Ectodermal cell (in vitro differentiated cells): ENCODE measurements around the gene OTOG.
"Not testable (repeated sequence)": the region's sequence is repeated elsewhere in the genome, so short reads cannot be mapped to it uniquely, and the experiment has no call there.

Experiments
- H3K27ac ChIP-seq: 2 replicates; pipeline ENCODE4 v1.7.0; 2013; ENCODE audit warnings: mild to moderate bottlenecking, low read depth, low read length; ENCODE audit not compliant: insufficient read depth, poor library complexity, severe bottlenecking
- H3K27me3 ChIP-seq: 2 replicates; pipeline ENCODE4 v1.7.0; 2013; ENCODE audit warnings: mild to moderate bottlenecking, low read length; ENCODE audit not compliant: insufficient read depth, control insufficient read depth, poor library complexity, severe bottlenecking
- H3K36me3 ChIP-seq: one replicate; pipeline ENCODE4 v1.7.0; 2013; ENCODE audit warnings: low read length; ENCODE audit not compliant: control insufficient read depth, insufficient read depth
- H3K4me1 ChIP-seq: one replicate; pipeline ENCODE4 v1.7.0; 2013; ENCODE audit warnings: low read length; ENCODE audit not compliant: control insufficient read depth, insufficient read depth
- H3K4me3 ChIP-seq: 2 replicates; pipeline ENCODE4 v1.7.0; 2013; ENCODE audit warnings: low read depth, low read length, control low read depth; ENCODE audit not compliant: insufficient read depth
- H3K9me3 ChIP-seq: 2 replicates; pipeline ENCODE4 v1.7.0; 2013; ENCODE audit warnings: mild to moderate bottlenecking, low read length, moderate library complexity; ENCODE audit not compliant: control insufficient read depth
- WGBS, 2 experiments: methylation state at CpG; one replicate each; pipeline ENCODE4 v1.1.7; 2013; ENCODE audit warnings: missing lambda C conversion rate in 2 of 2; 5-methylcytosine and 5-hydroxymethylcytosine counted together

The OTOG gene

DNA sequence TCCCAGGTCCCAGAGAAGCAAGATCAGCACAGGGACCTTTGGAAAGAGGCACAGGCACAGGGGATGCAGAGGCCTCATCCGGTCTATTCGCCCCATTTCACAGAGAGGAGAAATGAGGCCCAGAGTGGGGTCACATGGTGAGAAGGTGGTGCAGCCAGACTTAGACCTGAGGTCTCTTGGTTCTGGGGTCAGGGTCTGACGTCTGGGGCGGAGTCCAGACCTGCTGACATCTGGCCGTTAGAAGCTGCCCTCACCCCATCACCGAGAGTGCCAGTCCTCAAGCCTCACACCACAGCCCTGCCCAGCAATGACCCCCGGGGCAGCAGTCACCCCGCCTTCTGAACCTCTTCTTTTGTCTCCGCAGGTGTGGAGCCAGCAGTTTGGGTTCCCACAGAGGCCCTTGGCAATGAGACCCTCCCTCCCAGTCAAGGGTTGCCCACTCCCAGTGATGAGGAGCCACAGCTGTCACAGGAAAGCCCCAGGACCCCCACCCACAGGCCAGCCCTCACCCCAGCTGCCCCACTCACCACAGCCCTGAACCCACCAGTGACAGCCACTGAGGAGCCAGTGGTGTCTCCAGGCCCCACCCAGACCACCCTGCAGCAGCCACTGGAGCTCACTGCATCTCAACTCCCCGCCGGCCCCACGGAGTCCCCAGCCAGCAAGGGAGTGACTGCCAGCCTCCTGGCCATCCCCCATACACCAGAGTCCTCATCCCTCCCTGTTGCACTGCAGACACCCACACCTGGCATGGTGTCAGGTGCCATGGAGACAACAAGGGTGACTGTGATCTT lies 62.4 kb downstream of the OTOG start:
- no peak overlapping the region for H3K4me3 ChIP-seq
- no peak overlapping the region for H3K27ac ChIP-seq
- no peaks in the 10 kb centered on the region for H3K4me1 ChIP-seq
- H3K9me3 ChIP-seq, result no peaks in the 10 kb centered on the region
- 88 to 90% methylated on average over 12 of the region's 12 CpGs for WGBS, 2 experiments
- H3K36me3 ChIP-seq, result no peaks in the 10 kb centered on the region
- no peaks in the 10 kb centered on the region for H3K27me3 ChIP-seq

- no peaks in the 10 kb centered on the region for H3K9me3 ChIP-seq
- no peaks in the 10 kb centered on the region for H3K27me3 ChIP-seq
- H3K4me1 ChIP-seq, result no peaks in the 10 kb centered on the region
- no peak overlapping the region for H3K27ac ChIP-seq
- no peaks in the 10 kb centered on the region for H3K36me3 ChIP-seq
- no peak overlapping the region for H3K4me3 ChIP-seq
- 90 to 92% methylated on average over 17 of the region's 17 CpGs for WGBS, 2 experiments
Measured at GRCh38 chr11:17610085-17610894, 63.2 kb downstream of the OTOG start.

- Histone ChIP-seq H3K27me3 (no peaks in the 10 kb centered on the region), H3K36me3 (no peaks in the 10 kb centered on the region), H3K27ac (no peak overlapping the region), H3K4me3 (no peak overlapping the region), H3K4me1 (no peaks in the 10 kb centered on the region), H3K9me3 (no peaks in the 10 kb centered on the region)
- 90 to 91% methylated on average over 12 of the region's 12 CpGs for WGBS, 2 experiments
Measured at GRCh38 chr11:17611049-17611448, 64.0 kb downstream of the OTOG start.

- H3K27ac ChIP-seq, result no peak overlapping the region
- 92 to 95% methylated on average over 13 of the region's 13 CpGs for WGBS, 2 experiments
- H3K4me1 ChIP-seq, result no peaks in the 10 kb centered on the region
- no peak overlapping the region for H3K4me3 ChIP-seq
- H3K27me3 ChIP-seq, result no peaks in the 10 kb centered on the region
- H3K9me3 ChIP-seq, result no peaks in the 10 kb centered on the region
- no peaks in the 10 kb centered on the region for H3K36me3 ChIP-seq
Measured at GRCh38 chr11:17611503-17612220, 64.6 kb downstream of the OTOG start.

- H3K27ac ChIP-seq, result no peak overlapping the region
- 90 to 91% methylated on average over 18 of the region's 18 CpGs for WGBS, 2 experiments
- H3K4me1 ChIP-seq, result no peaks in the 10 kb centered on the region
- no peaks in the 10 kb centered on the region for H3K9me3 ChIP-seq
- no peaks in the 10 kb centered on the region for H3K36me3 ChIP-seq
- no peaks in the 10 kb centered on the region for H3K27me3 ChIP-seq
- no peak overlapping the region for H3K4me3 ChIP-seq
Measured at GRCh38 chr11:17612221-17613188, 65.4 kb downstream of the OTOG start.

GRCh38 chr11:17613428-17613962 lies 66.4 kb downstream of the OTOG start:
- no peaks in the 10 kb centered on the region for H3K9me3 ChIP-seq
- no peaks in the 10 kb centered on the region for H3K36me3 ChIP-seq
- no peak overlapping the region for H3K4me3 ChIP-seq
- H3K4me1 ChIP-seq, result no peaks in the 10 kb centered on the region
- H3K27ac ChIP-seq, result no peak overlapping the region
- WGBS, 2 experiments, result 91 to 95% methylated on average over 4 to 5 of the region's 5 CpGs
- H3K27me3 ChIP-seq, result no peaks in the 10 kb centered on the region

- no peaks in the 10 kb centered on the region for H3K27me3 ChIP-seq
- no peaks in the 10 kb centered on the region for H3K9me3 ChIP-seq
Measured at GRCh38 chr11:17613983-17614382, 66.9 kb downstream of the OTOG start.

GRCh38 chr11:17622711-17623110 lies 75.7 kb downstream of the OTOG start:
- not testable (repeated sequence) for H3K4me1 ChIP-seq, H3K4me3 ChIP-seq, H3K36me3 ChIP-seq, H3K27ac ChIP-seq, H3K27me3 ChIP-seq, H3K9me3 ChIP-seq
- 90 to 91% methylated on average over 4 of the region's 4 CpGs for WGBS, 2 experiments

More at GRCh38 chr11:17613983-17614382, 66.9 kb downstream of the OTOG start:
- Histone ChIP-seq H3K27ac (no peak overlapping the region), H3K36me3 (no peaks in the 10 kb centered on the region), H3K4me3 (no peak overlapping the region), H3K4me1 (no peaks in the 10 kb centered on the region)
- WGBS, 2 experiments, result 90 to 97% methylated on average over 5 of the region's 5 CpGs

- Histone ChIP-seq H3K27me3 (no peaks in the 10 kb centered on the region), H3K4me1 (no peaks in the 10 kb centered on the region), H3K4me3 (no peak overlapping the region), H3K36me3 (no peaks in the 10 kb centered on the region), H3K27ac (no peak overlapping the region), H3K9me3 (no peaks in the 10 kb centered on the region)
- WGBS, 2 experiments, result 89 to 90% methylated on average over 5 of the region's 5 CpGs
Measured at GRCh38 chr11:17629113-17629512, 82.1 kb downstream of the OTOG start.
